ENCODE measurements around the gene STARD13.

Gene STARD13

GRCh38 chr13:33188093-33188882 is 97.3 kb downstream of the STARD13 start:
- peak; percentile 30 for DNase-seq (ENCODE audit: low spot score)
- no peak for TF ChIP-seq CTCF (IDR thresholded peaks at IDR 0.05; ENCODE audit: borderline replicate concordance, control extremely low read depth, extremely low read depth, insufficient read depth, missing control alignments)
- in situ Hi-C loops (cut with MboI; ENCODE audit: low sequenced_read_pairs, unreplicated experiment): no loop called here

- no peak for DNase-seq (ENCODE audit: low spot score)
- no peak for TF ChIP-seq CTCF (IDR thresholded peaks at IDR 0.05; ENCODE audit: borderline replicate concordance, control extremely low read depth, extremely low read depth, insufficient read depth, missing control alignments)
- in situ Hi-C loops (cut with MboI; ENCODE audit: low sequenced_read_pairs, unreplicated experiment): no loop called here
Observed at GRCh38 chr13:33186861-33187291, 98.7 kb downstream of the STARD13 start.

DNA sequence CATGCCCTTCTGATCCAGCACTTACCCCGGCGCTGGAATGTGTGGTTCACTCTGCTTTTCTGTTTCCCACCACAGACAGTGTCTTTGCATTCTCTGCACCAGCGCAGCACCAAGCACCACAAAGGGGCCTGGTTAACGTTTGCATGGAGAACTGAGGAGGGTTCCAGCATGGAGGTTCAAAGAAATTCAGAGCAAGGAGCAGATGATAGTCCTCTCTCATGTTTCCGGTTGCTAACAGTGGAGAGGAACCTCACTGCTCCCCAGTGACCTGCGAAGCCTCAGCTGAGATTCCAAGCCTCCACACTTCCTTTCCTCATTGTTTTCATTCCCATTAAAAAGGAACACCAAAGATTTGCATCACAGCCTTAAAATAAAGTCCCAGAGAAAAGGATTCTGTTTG is 99.7 kb downstream of the STARD13 start:
- TF ChIP-seq CTCF (IDR thresholded peaks at IDR 0.05; ENCODE audit: borderline replicate concordance, control extremely low read depth, extremely low read depth, insufficient read depth, missing control alignments): no peak
- DNase-seq (ENCODE audit: low spot score): no peak
- in situ Hi-C loops (cut with MboI; ENCODE audit: low sequenced_read_pairs, unreplicated experiment): no loop called here

- no peak for DNase-seq (ENCODE audit: low spot score)
- in situ Hi-C loops (cut with MboI; ENCODE audit: low sequenced_read_pairs, unreplicated experiment): no loop called here
- no peak for TF ChIP-seq CTCF (IDR thresholded peaks at IDR 0.05; ENCODE audit: borderline replicate concordance, control extremely low read depth, extremely low read depth, insufficient read depth, missing control alignments)
Observed at GRCh38 chr13:33184530-33184929, 101.0 kb downstream of the STARD13 start.

DNA sequence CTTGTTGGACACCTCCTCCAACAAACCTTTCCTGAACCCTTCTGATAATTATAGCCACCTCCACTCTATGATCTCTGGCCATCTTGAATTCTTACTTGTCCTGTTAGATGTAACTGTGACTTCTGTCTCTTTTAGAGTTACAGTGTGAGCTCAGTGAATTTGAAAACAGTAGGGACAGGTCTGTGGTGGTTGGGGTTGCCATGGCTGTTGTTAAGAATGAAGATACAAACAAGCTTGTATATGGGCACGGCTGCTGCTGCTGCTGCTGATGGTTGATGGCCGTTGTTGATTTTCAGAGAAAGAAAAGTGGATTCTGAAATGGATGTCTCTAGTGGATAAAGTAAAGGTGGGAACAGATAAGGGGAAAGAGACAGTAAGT is 101.5 kb downstream of the STARD13 start:
- no peak for DNase-seq (ENCODE audit: low spot score)
- in situ Hi-C loops (cut with MboI; ENCODE audit: low sequenced_read_pairs, unreplicated experiment): no loop called here
- TF ChIP-seq CTCF (IDR thresholded peaks at IDR 0.05; ENCODE audit: borderline replicate concordance, control extremely low read depth, extremely low read depth, insufficient read depth, missing control alignments): no peak

DNA sequence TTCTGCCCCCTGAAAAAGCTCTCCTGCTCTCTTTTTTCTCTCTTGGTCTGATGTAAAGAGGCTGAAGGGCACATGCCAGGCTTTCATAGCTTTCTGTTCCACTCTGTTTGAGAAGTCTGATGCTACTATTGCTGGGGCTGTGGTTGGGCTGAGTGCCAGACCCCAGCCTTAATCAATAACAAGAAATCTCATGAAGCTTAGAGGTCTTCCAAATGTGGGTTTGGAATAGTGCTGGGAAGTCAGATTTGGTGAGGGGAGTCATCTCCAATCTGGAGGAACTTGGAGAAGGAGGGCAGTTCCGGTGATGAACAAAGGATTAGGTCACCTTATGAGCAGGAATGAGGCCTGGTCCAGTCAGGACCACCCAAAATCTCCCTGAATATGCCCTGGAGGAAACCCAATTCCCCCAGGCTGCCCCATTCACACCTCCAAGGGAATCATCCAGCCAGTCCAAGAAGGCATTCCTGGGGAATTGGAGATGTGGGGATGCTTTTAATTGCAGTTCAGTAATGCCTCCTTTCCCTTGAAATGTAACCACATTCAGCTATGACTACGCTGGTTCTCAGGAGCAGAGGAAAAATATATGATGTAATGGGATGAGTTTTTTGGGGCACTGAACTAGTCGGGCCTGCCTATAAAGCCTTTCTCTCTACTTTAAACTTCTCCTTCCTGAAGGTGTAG is 102.0 kb downstream of the STARD13 start:
- TF ChIP-seq CTCF (IDR thresholded peaks at IDR 0.05; ENCODE audit: borderline replicate concordance, control extremely low read depth, extremely low read depth, insufficient read depth, missing control alignments): no peak
- DNase-seq (ENCODE audit: low spot score): no peak
- in situ Hi-C loops (cut with MboI; ENCODE audit: low sequenced_read_pairs, unreplicated experiment): no loop called here

All from GM13976 (cell line).